Endothelial cell (in vitro differentiated cells): ENCODE measurements around the gene ETFRF1. TPM values are rescaled to one million over a fixed set of nuclear protein-coding genes. Genes with fewer than 3 reads are reported as not detected.

Experiments
- DNase-seq: peaks from one replicate; pipeline ENCODE4 v3.0.0; 2021; ENCODE audit warnings: low spot score
- H3K27ac Mint-ChIP-seq: one replicate; pipeline ENCODE4 v1.8.0; 2021; ENCODE audit warnings: mixed read lengths, inconsistent platforms; ENCODE audit not compliant: unreplicated experiment
- H3K27me3 Mint-ChIP-seq: one replicate; pipeline ENCODE4 v1.8.0; 2021; ENCODE audit warnings: mild to moderate bottlenecking, moderate library complexity, mixed read lengths, inconsistent platforms; ENCODE audit not compliant: unreplicated experiment
- H3K36me3 Mint-ChIP-seq: one replicate; pipeline ENCODE4 v1.8.0; 2021; ENCODE audit warnings: mild to moderate bottlenecking, low read depth, mixed read lengths, inconsistent platforms; ENCODE audit not compliant: unreplicated experiment
- H3K4me1 Mint-ChIP-seq: one replicate; pipeline ENCODE4 v1.8.0; 2021; ENCODE audit warnings: mild to moderate bottlenecking, mixed read lengths, inconsistent platforms; ENCODE audit not compliant: unreplicated experiment
- H3K4me3 Mint-ChIP-seq: one replicate; pipeline ENCODE4 v1.8.0; 2021; ENCODE audit warnings: mild to moderate bottlenecking, mixed read lengths, inconsistent platforms; ENCODE audit not compliant: unreplicated experiment
- H3K9me3 Mint-ChIP-seq: one replicate; pipeline ENCODE4 v1.8.0; 2021; ENCODE audit warnings: mixed read lengths, inconsistent platforms; ENCODE audit not compliant: unreplicated experiment
- total RNA-seq: library from RNA; stranded (reverse); fragmentation: NEBNext Ultra II Directional; extraction: Animal tissue kit (Norgen Biotek cat#: 25700); gene quantifications from one replicate; pipeline ENCODE4 v1.2.1, GENCODE V29; 2021; ENCODE audit not compliant: unreplicated experiment
- TF ChIP-seq, protein P1 (sequence below): fragments of 200-600 bp; sonication (generic); IDR thresholded peaks from one replicate; pipeline ENCODE4 v1.5.0; 2021; ENCODE audit warnings: antibody characterized with exemption; ENCODE audit not compliant: unreplicated experiment

ETFRF1 gene
- total RNA-seq, 1 donor from 2014 or later, result 10.1 TPM

DNA sequence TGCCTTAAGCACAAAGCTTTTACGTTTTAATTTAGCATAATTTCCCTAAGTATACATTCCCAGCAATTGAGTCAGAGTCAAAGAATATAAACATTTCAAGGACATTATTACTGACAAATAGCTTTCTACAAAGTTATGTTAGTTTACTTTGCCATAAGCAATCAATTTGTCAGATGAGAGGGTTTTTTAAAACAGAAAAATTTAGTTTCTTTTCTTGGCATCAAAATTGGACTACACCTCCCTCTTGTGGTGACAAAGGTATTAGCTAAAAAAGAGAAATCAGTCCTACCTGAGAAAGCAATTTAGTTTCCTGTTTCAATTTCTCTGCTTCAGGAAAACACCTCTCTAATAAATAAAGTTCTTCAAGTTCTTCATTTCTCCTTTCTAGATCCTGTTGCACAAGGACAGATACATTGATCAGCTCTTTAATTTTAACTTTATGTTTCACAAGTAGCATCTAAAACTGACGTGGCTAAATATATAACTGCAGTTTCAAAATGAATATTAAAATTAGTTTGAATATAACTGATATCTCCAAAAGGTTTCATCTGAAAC, 39.9 kb upstream of the ETFRF1 start:
- Mint-ChIP-seq H3K27me3 (peaks cover 1% of the 10 kb centered on the region), H3K36me3 (no peaks in the 10 kb centered on the region), H3K4me1 (no peaks in the 10 kb centered on the region), H3K4me3 (no peak overlapping the region), H3K9me3 (no peaks in the 10 kb centered on the region), H3K27ac (no peak overlapping the region)
- DNase-seq, result no peak
- TF ChIP-seq, protein P1, sequence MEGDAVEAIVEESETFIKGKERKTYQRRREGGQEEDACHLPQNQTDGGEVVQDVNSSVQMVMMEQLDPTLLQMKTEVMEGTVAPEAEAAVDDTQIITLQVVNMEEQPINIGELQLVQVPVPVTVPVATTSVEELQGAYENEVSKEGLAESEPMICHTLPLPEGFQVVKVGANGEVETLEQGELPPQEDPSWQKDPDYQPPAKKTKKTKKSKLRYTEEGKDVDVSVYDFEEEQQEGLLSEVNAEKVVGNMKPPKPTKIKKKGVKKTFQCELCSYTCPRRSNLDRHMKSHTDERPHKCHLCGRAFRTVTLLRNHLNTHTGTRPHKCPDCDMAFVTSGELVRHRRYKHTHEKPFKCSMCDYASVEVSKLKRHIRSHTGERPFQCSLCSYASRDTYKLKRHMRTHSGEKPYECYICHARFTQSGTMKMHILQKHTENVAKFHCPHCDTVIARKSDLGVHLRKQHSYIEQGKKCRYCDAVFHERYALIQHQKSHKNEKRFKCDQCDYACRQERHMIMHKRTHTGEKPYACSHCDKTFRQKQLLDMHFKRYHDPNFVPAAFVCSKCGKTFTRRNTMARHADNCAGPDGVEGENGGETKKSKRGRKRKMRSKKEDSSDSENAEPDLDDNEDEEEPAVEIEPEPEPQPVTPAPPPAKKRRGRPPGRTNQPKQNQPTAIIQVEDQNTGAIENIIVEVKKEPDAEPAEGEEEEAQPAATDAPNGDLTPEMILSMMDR, result peak; percentile 80

DNA sequence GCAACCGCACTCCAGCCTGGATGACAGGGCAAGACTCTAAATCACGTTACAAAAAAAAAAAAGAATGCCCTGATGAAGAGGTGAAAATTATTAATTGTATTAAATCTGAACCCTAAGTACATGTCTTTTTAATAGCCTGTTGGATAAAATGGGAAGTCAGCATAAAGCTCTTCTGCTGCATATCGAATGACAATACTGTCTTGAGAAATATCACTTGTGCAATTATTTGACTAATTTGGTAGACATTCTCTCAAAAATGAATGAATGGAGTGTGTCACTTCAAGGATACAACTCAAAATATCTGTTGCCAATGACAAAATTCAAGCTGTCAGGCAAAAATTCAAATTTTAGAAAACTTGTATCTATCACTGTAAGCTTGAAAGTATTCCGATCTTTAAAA, 39.0 kb upstream of the ETFRF1 start:
- Mint-ChIP-seq H3K9me3 (no peaks in the 10 kb centered on the region), H3K27me3 (peaks cover 1% of the 10 kb centered on the region), H3K27ac (no peak overlapping the region), H3K36me3 (no peaks in the 10 kb centered on the region), H3K4me1 (no peaks in the 10 kb centered on the region), H3K4me3 (no peak overlapping the region)
- TF ChIP-seq, protein P1, result no peak
- DNase-seq, result no peak

DNA sequence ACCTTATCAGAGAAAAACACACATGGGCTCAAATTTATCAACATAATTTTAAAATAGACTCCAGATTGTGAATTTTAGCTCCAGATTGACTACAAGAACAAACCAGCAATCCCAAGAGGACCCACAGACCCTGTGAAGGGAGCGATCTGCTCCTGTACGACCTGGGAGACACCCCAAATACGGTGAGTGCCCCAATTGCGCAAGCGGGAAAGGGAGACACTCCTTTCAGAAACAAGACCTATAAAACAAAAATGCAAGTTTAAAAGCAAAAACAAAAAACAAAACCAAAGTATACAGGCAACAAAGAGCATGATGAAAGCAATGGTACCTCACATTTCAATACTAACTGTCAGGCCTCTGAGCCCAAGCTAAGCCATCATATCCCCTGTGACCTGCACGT, 32.2 kb upstream of the ETFRF1 start:
- TF ChIP-seq, protein P1, result no peak

DNA sequence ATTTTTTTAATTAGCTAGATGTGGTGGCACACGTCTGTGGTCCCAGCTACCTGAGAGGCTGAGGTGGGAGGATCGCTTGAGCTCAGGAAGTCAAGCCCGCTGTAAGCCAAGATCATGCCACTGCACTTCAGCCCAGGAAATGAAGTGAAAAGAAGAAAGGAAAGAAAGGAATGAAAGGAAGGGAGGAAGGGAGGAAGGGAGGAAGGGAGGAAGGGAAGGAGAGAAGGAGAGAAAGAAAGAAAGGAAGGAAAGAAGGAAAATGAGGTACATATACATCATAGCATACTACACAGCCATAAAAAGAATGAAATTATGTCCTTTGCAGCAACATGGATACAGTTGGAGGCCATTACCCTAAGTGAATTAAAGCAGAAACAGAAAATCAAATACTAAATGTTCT, 12.3 kb upstream of the ETFRF1 start:
- Mint-ChIP-seq H3K27me3 (no peaks in the 10 kb centered on the region), H3K27ac (no peak overlapping the region), H3K4me3 (no peak overlapping the region), H3K4me1 (peaks cover 4% of the 10 kb centered on the region), H3K36me3 (no peaks in the 10 kb centered on the region), H3K9me3 (no peaks in the 10 kb centered on the region)
- TF ChIP-seq, protein P1, result no peak
- no peak for DNase-seq

More for the DNA sequence above, 32.2 kb upstream of the ETFRF1 start:
- no peaks in the 10 kb centered on the region for H3K27me3 Mint-ChIP-seq
- no peak for DNase-seq
- no peak overlapping the region for H3K27ac Mint-ChIP-seq
- no peaks in the 10 kb centered on the region for H3K9me3 Mint-ChIP-seq
- no peaks in the 10 kb centered on the region for H3K36me3 Mint-ChIP-seq
- H3K4me1 Mint-ChIP-seq, result no peaks in the 10 kb centered on the region
- H3K4me3 Mint-ChIP-seq, result no peak overlapping the region

DNA sequence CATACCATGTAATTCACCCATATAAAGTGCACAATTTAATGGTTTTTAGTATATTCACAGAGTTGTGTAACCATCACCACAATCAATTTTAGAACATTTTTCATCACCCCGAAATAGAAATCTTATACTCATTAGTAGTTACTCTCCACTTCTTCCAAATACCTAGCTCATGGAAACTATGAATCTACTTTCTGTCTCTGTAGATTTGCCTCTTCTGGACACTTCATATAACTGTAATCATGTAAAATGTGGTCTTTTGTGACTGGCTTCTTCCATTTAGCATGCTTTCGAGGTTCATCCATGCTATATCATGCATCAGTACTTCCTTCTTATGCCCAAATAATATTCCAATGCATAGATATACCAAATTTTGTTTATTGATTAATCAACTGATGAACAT, 10.9 kb upstream of the ETFRF1 start:
- Mint-ChIP-seq H3K4me1 (peaks cover 4% of the 10 kb centered on the region), H3K4me3 (no peak overlapping the region), H3K27ac (no peak overlapping the region), H3K9me3 (no peaks in the 10 kb centered on the region), H3K27me3 (no peaks in the 10 kb centered on the region), H3K36me3 (no peaks in the 10 kb centered on the region)
- no peak for DNase-seq
- TF ChIP-seq, protein P1, result no peak
